Large intestine (tissue), 3 donors: ENCODE data around the gene DCAF5. TPM values are rescaled to one million over a fixed set of nuclear protein-coding genes. Genes with fewer than 3 reads are reported as not detected.
"Not testable (repeated sequence)": the region's sequence is repeated elsewhere in the genome, so short reads cannot be mapped to it uniquely, and the experiment has no call there.

Experiments
- DNase-seq, 2 donors: peaks; one replicate each; pipeline versions ENCODE4 v3.0.0 to v3.0.0-alpha.2; 2013
- H3K27ac ChIP-seq: one replicate; pipeline ENCODE4 v1.5.1; 2013; ENCODE audit warnings: low read length
- H3K27me3 ChIP-seq: 2 replicates; pipeline ENCODE4 v1.6.1; 2013; ENCODE audit warnings: low read length; ENCODE audit not compliant: control insufficient read depth, insufficient read depth
- H3K36me3 ChIP-seq: 2 replicates; pipeline ENCODE4 v1.6.1; 2013; ENCODE audit warnings: low read length; ENCODE audit not compliant: control insufficient read depth, insufficient read depth
- H3K4me1 ChIP-seq: one replicate; pipeline ENCODE4 v1.6.1; 2013; ENCODE audit warnings: low read length; ENCODE audit not compliant: control insufficient read depth, insufficient read depth
- H3K4me3 ChIP-seq: one replicate; pipeline ENCODE4 v1.5.1; 2013; ENCODE audit warnings: low read length
- H3K9me3 ChIP-seq: one replicate; pipeline ENCODE4 v1.6.1; 2013; ENCODE audit warnings: mild to moderate bottlenecking, low read depth, low read length, moderate library complexity; ENCODE audit not compliant: control insufficient read depth
- WGBS: methylation state at CpG from one replicate; pipeline ENCODE4 v1.1.5; 2013; ENCODE audit warnings: low lambda C conversion rate; ENCODE audit not compliant: insufficient coverage; 5-methylcytosine and 5-hydroxymethylcytosine counted together
- polyA plus RNA-seq: library from polyadenylated mRNA; unstranded; fragments of 120-200 nt; gene quantifications from one replicate; pipeline ENCODE4 v1.2.1, GENCODE V29; 2013

DCAF5 gene
- polyA plus RNA-seq, 1 donor, result 46.0 TPM

GRCh38 chr14:69087061-69087461 lies 65.9 kb downstream of the DCAF5 start:
- H3K4me3 ChIP-seq, result no peak overlapping the region
- H3K36me3 ChIP-seq, result peaks cover 32% of the 10 kb centered on the region
- DNase-seq, result peak; percentile 23 to 67
- H3K27ac ChIP-seq, result peak overlapping the region; percentile 33
- no CpG with 5 or more reads among the region's 3 CpGs for WGBS
- H3K27me3 ChIP-seq, result no peaks in the 10 kb centered on the region
- no peaks in the 10 kb centered on the region for H3K9me3 ChIP-seq
- H3K4me1 ChIP-seq, result peaks cover 11% of the 10 kb centered on the region

DNA sequence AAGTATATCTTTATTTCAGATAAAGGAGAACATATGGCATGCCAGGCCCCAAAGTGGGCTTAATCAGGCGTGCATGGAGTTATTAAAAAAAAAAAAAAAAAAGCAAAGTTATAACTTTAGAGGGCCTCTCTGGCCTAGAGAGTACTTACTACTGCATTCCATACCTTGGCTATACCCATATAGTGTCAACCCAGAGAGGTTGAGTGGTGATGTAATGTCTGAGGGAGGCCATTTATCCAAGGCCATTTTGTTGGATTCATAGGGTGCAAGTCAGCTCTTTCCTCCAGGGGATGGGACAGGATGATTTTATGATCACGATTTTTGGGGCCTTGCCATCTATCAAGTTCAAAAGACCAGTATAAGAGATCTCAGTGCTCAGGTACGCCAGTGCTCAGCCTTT lies 66.4 kb downstream of the DCAF5 start:
- no peak for DNase-seq
- Histone ChIP-seq H3K9me3 (no peaks in the 10 kb centered on the region), H3K27me3 (no peaks in the 10 kb centered on the region), H3K4me3 (no peak overlapping the region), H3K4me1 (peaks cover 14% of the 10 kb centered on the region), H3K36me3 (peaks cover 29% of the 10 kb centered on the region), H3K27ac (peak overlapping the region; percentile 33)
- WGBS, result 20% methylated on average over 1 of the region's 3 CpGs

DNA sequence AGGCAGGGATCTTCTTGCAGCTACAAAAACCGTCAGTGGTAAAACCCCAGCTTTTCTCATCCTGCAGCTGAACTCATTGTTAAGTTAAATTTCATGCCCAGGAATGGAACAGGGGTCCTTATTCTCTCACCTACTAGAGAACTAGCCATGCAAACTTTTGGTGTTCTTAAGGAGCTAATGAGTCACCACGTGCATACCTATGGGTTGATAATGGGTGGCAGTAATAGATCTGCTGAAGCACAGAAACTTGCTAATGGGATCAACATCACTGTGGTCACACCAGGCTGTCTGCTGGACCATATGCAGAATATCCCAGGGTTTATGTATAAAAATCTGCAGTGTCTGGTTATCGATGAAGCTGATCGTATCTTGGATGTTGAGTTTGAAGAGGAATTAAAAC lies 68.9 kb downstream of the DCAF5 start:
- Histone ChIP-seq H3K27ac (no peak overlapping the region), H3K36me3 (peaks cover 14% of the 10 kb centered on the region), H3K27me3 (no peaks in the 10 kb centered on the region), H3K4me1 (peaks cover 19% of the 10 kb centered on the region), H3K4me3 (no peak overlapping the region), H3K9me3 (no peaks in the 10 kb centered on the region)
- no peak for DNase-seq
- WGBS, result no CpG with 5 or more reads among the region's 4 CpGs

- no peak for DNase-seq
- peaks cover 14% of the 10 kb centered on the region for H3K36me3 ChIP-seq
- H3K27ac ChIP-seq, result no peak overlapping the region
- no peak overlapping the region for H3K4me3 ChIP-seq
- no peaks in the 10 kb centered on the region for H3K27me3 ChIP-seq
- peaks cover 19% of the 10 kb centered on the region for H3K4me1 ChIP-seq
- no peaks in the 10 kb centered on the region for H3K9me3 ChIP-seq
- WGBS, result 96% methylated on average over 3 of the region's 6 CpGs
These were observed 69.7 kb downstream of the DCAF5 start for GRCh38 chr14:69083181-69083580.

- Histone ChIP-seq H3K27ac (peak overlapping the region; percentile 13), H3K36me3 (peaks cover 16% of the 10 kb centered on the region), H3K27me3 (no peaks in the 10 kb centered on the region), H3K9me3 (no peaks in the 10 kb centered on the region), H3K4me1 (peaks cover 9% of the 10 kb centered on the region), H3K4me3 (no peak overlapping the region)
- DNase-seq, result peak in 1 of 2 donors; percentile 63
- WGBS, result no CpG with 5 or more reads among the region's 2 CpGs
These were observed 71.6 kb downstream of the DCAF5 start for GRCh38 chr14:69081271-69081670.

- peak overlapping the region; percentile 35 for H3K27ac ChIP-seq
- H3K27me3 ChIP-seq, result no peaks in the 10 kb centered on the region
- no peaks in the 10 kb centered on the region for H3K9me3 ChIP-seq
- peaks cover 9% of the 10 kb centered on the region for H3K4me1 ChIP-seq
- H3K36me3 ChIP-seq, result peaks cover 16% of the 10 kb centered on the region
- H3K4me3 ChIP-seq, result no peak overlapping the region
- no peak for DNase-seq
- WGBS, result no CpG with 5 or more reads among the region's 2 CpGs
These were observed 73.2 kb downstream of the DCAF5 start for GRCh38 chr14:69079747-69080146.

DNA sequence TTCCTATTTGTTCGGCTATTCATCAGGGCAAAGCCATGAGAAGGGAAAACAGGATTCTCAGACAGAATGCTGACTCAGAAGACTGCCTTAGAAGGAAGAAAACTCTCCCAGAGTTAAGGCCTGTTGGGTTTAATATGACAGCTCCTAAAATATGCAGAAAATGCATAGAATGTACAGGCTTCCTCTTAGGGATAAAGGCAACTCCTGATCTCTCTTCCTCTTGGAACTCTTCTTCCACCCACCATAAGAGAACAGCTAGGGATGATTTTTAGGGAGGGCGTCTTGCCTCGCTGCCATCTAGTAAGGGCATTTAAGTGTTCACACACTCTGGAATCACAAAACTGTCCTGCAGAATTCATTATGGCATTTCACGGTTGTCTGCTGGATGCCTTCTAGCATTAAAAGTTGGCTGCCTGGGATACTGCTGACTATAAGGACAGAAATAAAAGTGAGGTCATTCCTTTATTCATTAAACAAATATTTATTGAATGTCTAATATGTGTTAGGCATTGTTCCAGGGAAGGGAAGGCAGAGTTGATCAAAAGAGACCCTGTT lies 73.7 kb downstream of the DCAF5 start:
- no peaks in the 10 kb centered on the region for H3K27me3 ChIP-seq
- H3K4me3 ChIP-seq, result no peak overlapping the region
- H3K27ac ChIP-seq, result peak overlapping the region; percentile 35
- no CpG with 5 or more reads among the region's 4 CpGs for WGBS
- peaks cover 9% of the 10 kb centered on the region for H3K4me1 ChIP-seq
- DNase-seq, result peak in 1 of 2 donors; percentile 27
- peaks cover 20% of the 10 kb centered on the region for H3K36me3 ChIP-seq
- H3K9me3 ChIP-seq, result no peaks in the 10 kb centered on the region

- Histone ChIP-seq H3K36me3 (peaks cover 22% of the 10 kb centered on the region), H3K9me3 (no peaks in the 10 kb centered on the region), H3K27ac (no peak overlapping the region), H3K27me3 (no peaks in the 10 kb centered on the region), H3K4me1 (peaks cover 9% of the 10 kb centered on the region), H3K4me3 (no peak overlapping the region)
- DNase-seq, result no peak
These were observed 75.1 kb downstream of the DCAF5 start for GRCh38 chr14:69077841-69078240.

DNA sequence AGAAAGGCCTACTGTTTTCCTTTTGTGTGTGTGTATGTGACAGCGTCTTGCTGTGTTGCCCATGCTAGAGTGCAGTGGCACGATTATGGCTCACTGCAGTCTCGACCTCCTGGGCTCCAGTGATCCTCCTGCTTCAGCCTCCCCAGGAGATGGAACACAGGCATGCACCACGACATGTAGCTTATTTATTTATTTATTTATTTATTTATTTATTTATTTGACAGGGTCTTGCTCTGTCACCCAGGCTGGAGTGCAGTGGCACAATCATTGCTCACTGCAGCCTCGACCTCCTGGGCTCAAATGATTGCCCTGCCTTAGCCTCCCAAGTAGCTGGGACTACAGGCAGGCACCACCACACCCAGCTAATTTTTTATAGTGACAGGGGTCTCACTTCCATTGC lies 75.7 kb downstream of the DCAF5 start:
- not testable (repeated sequence) for DNase-seq, H3K27me3 ChIP-seq, H3K9me3 ChIP-seq, H3K4me1 ChIP-seq, H3K4me3 ChIP-seq, H3K27ac ChIP-seq
- no CpG with 5 or more reads among the region's 5 CpGs for WGBS
- H3K36me3 ChIP-seq, result peaks cover 26% of the 10 kb centered on the region

DNA sequence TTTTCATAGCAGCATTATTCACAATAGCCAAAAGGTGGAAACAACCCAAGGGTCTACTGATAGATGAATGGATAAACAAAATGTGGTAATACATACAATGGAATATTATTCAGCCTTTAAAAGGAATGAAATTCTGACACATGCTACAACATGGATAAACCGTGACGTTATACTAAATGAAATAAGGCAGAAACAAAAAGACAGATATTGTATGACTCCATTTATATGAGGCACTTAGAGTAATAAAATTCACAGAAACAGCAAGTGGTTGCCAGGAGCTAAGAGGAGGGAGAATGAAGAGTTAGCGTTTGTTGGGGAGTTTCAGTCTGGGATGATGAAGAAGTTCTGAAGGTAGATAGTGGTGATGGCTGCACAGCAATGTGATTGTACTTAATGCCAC lies 76.6 kb downstream of the DCAF5 start:
- DNase-seq, result no peak
- no peaks in the 10 kb centered on the region for H3K9me3 ChIP-seq
- H3K27ac ChIP-seq, result no peak overlapping the region
- WGBS, result 40% methylated on average over 1 of the region's 3 CpGs
- H3K36me3 ChIP-seq, result peaks cover 31% of the 10 kb centered on the region
- no peaks in the 10 kb centered on the region for H3K27me3 ChIP-seq
- peaks cover 4% of the 10 kb centered on the region for H3K4me1 ChIP-seq
- H3K4me3 ChIP-seq, result no peak overlapping the region

DNA sequence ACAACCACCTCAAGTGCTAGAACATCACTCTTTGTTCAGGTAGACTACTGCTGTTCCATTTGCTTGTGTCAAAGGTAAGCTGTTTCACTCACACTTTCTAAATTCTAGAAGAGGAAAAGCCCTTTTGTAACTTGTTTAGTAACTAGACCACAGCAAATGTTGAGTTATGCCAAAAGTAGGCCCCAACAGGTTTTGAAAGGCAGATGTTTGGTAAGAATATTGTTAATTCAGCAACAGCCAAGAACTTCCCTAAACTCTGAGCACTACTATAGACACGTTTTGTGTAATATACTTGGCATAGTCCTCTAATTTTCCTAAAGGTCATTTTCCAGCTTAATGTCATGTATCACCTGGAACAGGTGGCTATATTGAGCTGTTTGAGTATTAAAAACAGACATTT lies 79.0 kb downstream of the DCAF5 start:
- H3K4me1 ChIP-seq, result no peaks in the 10 kb centered on the region
- H3K9me3 ChIP-seq, result no peaks in the 10 kb centered on the region
- no peaks in the 10 kb centered on the region for H3K27me3 ChIP-seq
- peaks cover 43% of the 10 kb centered on the region for H3K36me3 ChIP-seq
- H3K27ac ChIP-seq, result no peak overlapping the region
- DNase-seq, result no peak
- no peak overlapping the region for H3K4me3 ChIP-seq
- WGBS, result no CpG with 5 or more reads among the region's 1 CpG
